GM19395 (cell line): ENCODE results near the gene OR10A5.
"Not testable (repeated sequence)": the region's sequence is repeated elsewhere in the genome, so short reads cannot be mapped to it uniquely, and the experiment has no call there.

ENCODE experiments used
- ATAC-seq: cut with Tn5 transposase; IDR thresholded peaks from one replicate; pipeline ENCODE4 v1.9.1; 2021; ENCODE audit warnings: mild to moderate bottlenecking, moderate library complexity; ENCODE audit not compliant: unreplicated experiment

Gene OR10A5

DNA sequence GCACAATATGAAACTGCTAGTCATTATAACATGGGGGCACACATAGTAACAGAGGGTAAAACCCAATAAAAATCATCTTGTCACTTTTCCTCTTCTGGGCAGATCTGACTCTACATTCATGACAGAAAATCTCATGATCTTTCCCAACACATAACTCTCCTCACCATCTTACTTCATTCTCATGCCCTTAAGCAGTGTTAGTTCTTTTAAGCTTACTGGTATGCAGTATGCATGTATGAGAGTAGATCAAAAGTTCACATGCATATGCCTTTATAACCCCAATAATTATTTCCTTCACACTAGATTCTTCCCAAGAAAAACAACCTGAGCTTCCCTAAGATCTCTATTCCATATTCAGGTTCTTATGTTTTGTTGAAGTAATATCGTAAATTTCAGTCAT is 25.8 kb downstream of the OR10A5 start:
- ATAC-seq: no peak

DNA sequence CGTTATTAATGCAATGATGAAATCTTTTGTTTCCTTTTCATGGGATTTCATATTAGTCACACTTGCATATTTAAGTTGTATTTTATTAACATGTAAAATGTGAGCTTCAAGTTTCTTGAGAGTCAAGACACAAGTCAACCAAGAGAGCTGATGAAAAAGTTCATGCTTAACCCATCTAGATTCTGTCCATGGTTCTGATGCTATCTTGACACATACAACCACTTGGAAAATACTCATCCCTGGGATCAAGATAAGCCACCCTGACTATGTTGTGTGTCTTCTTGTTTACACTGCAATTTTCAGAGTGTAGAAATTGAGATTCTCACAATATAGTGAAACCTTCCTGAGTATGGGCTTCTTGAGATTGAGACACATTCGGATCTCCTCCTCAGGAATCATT is 30.3 kb downstream of the OR10A5 start:
- ATAC-seq: no peak

GRCh38 chr11:6876325-6876724 is 30.8 kb downstream of the OR10A5 start, which contains the start of gene OR10A4:
TSS of gene OR10A4 (plus strand) at chr11:6876625. CDS start at chr11:6876648, 23 bp downstream.
- no peak for ATAC-seq

DNA sequence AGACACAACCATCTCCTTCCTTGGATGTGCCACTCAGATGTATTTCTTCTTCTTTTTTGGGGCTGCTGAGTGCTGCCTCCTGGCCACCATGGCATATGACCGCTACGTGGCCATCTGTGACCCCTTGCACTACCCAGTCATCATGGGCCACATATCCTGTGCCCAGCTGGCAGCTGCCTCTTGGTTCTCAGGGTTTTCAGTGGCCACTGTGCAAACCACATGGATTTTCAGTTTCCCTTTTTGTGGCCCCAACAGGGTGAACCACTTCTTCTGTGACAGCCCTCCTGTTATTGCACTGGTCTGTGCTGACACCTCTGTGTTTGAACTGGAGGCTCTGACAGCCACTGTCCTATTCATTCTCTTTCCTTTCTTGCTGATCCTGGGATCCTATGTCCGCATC is 31.4 kb downstream of the OR10A5 start:
- no peak for ATAC-seq

DNA sequence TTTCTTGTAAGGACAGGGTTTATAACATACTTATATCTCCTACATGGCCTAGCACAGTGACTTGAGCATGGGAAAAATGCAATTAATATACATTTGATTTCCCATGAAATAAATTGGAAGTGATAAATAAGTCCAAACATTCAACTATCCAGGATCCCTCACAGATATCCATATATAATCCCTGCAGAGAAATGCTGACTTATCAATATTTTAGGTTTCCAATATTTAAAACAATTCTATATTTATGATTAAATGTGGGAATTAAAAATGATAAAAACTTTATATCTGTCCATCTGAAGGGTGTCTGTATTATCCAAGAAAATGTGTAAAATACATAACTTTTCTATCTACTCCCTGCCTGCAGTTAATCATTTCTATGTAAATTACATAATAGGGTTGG is 37.3 kb downstream of the OR10A5 start:
- no peak for ATAC-seq

GRCh38 chr11:6887711-6888110 is 42.2 kb downstream of the OR10A5 start:
- not testable (repeated sequence) for ATAC-seq

- ATAC-seq: no peak
These were observed 43.3 kb downstream of the OR10A5 start for GRCh38 chr11:6888830-6889229.

GRCh38 chr11:6889835-6890234 is 44.4 kb downstream of the OR10A5 start:
- peak; percentile 57 for ATAC-seq

DNA sequence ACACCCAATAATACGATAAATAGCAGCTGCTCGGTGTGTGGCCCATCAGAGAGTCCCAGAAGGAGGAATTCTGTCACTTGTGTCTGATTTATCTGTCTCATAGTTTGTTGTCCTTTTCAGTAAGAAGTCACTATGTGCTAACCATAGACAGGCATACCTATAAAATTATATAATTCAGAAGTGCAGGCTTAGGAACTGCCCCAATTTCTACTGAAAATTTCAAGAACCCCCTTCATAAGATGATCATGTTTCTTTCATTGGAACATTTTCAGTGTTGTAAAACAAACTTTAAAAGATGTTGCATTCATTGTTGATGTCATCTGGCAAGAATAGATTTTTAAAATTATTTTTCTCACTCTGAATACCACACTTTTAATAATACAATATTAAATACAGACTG is 46.9 kb downstream of the OR10A5 start, which contains the start of gene OR2D2:
Gene OR2D2 (minus strand): TSS at position 101 of the 400 bp plus-strand sequence. CDS start 0 bp downstream, at position 101.
- no peak for ATAC-seq

- no peak for ATAC-seq
These were observed 48.6 kb downstream of the OR10A5 start for GRCh38 chr11:6894097-6894496.

- ATAC-seq: peak; percentile 97
These were observed 49.5 kb downstream of the OR10A5 start for GRCh38 chr11:6895010-6895409.
